Amygdala (tissue), 56 donors: ENCODE results near the gene CCDC61.
A peak's percentile ranks its signal among the peaks of the same experiment; 100 is the strongest.

Experiments
- DNase-seq, 56 donors: peaks; one replicate each; lab custom pipeline; 2025; lab: John Stamatoyannopoulos, UW

CCDC61 gene

DNA sequence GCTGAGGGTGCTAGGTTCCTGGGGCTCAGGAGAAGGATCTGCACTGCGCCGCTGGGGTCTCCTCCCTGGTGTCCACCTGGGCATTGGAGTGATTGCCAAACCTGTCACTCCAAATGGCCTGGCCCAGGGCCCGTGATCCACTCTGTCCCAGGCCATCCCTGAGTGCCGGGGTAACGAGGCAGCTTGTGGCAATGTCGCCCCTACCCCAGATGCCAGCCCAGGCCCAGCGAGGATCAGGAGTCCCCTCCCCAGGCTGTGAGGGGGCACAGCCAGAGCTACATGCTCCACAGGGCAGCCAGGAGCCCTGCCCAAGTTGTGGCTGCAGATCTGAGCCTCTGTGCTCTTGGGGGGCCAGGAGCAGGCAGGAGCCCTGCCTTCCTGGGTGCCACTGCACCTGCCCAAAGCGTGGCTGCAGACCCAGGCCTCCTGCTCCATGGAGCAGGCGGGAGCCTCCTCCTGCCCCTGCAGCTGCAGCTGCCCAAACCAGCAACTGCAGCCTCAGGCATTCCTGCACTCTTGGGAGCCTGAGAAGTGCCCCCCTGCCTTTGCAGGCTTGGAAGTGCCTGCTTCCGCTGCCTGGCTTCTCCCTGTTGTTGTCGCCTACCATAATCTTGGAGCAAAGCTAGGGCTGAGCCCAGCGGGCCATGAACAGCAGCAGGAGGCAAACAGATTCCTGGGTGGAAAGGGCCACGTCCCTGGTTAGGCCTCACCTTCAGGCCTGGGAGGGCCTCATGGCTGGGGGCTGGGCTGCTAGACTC is 40.9 kb downstream of the CCDC61 start:
- DNase-seq, result no peak

DNA sequence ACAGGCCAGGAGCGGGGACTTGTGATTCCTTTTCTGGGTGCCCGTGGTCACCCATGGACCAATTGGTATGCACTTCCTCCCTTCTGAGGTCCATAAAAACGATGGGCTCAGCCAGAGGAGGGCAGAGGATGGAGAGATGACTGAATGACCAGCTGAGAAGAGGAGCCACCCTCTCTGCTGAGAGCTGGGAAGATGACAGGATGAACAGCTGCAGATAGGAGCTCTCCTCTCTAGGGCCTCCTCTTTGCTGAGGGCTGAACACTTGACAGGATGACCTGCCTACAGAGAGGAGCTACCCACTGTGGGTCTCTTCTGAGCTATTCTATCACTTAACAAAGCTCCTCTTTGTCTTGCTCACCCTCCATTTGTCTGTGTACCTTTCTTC is 41.5 kb downstream of the CCDC61 start:
- DNase-seq, result no peak

DNA sequence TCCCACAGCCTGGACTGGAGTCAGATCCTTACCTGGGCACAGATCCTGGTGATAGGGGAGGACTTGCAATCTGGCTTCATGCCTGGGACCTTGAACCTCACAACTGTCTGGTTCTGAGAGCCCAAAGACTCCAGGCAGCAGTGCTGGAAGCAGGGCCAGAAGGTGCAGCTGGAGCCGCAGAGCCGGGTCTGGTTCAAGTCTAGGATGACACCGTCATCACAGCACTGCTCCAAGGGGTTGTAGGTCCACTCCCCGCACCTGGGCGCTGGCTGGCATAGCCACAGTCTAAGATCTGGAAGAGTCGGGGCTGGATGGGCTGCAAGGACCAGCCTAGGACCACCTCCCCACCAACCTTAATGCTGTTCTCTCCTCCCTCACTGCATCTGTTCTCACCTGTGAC is 44.9 kb downstream of the CCDC61 start:
- DNase-seq, result no peak

DNA sequence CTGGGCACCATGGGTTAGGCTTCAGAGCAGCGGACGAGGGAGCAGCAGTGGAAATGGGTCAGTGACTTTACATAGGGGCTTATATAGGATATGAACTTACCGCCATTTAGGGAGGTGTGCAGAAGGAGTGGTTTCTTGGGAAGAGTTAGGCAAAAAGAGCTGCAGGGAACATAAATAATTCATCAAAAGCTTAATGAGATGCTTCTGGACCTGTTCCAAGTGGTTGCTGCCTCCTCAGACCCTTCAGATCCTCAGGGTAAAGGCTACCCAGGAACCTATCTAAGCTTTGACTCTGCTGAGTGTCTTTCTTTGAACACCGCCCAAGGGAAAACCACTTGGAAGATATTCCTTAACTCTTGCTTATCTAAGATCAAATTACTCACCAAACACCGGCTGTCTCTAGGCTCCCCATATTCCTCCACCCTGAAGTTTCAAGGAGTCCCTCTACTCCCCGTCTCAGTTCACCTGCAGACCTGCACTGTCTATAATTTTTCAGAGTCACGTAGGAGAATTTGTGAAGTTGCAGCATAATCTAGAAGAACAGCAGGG is 45.8 kb downstream of the CCDC61 start, which contains the start of gene IGFL4:
Gene IGFL4, minus strand, starts transcription at position 51 of the 549 bp plus-strand sequence. Its CDS starts 40 bp downstream, at position 11.
- DNase-seq, result no peak

DNA sequence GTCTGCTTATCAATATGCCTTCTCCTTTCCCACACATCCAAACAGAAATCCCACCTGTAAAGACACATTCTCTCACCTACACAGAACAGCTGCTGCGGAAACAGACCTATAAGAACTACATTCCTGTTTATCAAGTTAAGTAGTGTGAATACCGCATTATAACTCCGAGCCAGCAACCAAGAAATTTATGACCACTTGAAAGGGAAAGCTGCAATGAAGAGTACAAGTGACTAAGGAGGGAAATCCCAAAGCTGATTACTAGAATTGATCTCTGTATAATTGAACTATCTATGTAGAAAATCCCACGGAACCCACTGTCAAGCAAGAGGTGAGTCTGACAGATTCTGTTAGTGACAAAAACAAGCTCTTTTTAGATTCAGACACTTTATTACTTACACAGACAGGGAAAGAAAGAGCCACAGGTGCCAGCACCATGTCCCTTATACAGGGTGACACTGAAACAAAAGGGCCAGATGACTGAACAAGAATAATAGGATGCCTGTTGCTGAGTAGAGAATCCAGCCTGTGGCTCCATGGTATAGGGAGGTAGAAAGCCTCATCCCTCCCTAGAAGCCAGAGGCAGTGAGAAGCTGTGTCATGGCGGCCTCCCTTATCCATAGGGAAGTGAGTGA is 47.1 kb downstream of the CCDC61 start:
- DNase-seq, result no peak

DNA sequence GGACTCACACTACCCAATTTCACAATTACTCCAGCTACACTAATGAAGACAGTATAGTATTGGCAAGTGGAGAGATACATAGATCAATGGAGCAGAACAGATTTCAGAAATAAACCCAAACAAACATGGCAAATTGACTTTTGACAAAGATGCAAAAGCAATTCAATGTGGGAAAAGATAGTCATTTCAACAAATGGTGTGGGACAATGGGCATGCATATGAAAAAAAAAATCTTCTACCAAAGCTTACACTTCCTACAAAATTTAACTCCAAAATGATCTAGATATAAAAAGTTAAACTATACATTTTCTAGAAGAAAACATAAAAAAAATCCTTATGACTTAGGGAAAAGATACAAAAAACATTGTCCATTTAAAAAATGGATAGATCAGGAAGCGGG is 48.3 kb downstream of the CCDC61 start:
- DNase-seq, result no peak

DNA sequence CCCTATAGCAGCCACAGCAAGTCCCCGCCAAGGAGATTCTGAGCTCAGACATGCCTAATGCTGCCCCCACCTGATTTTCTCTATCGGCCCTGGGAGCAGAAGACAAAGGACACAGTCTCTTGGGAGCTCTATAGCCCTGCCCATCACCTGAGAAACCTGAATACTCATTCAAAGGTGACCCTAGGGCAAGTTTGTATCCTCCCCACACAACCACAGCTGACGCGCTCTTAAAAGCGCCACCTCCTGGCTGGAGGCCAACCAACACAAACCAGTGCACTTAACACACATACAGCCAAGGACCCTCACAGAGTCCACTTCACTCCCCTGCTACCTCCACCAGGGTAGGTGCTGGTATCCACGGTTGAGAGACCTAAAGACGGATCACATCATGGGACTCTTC is 54.3 kb downstream of the CCDC61 start:
- DNase-seq, result no peak

DNA sequence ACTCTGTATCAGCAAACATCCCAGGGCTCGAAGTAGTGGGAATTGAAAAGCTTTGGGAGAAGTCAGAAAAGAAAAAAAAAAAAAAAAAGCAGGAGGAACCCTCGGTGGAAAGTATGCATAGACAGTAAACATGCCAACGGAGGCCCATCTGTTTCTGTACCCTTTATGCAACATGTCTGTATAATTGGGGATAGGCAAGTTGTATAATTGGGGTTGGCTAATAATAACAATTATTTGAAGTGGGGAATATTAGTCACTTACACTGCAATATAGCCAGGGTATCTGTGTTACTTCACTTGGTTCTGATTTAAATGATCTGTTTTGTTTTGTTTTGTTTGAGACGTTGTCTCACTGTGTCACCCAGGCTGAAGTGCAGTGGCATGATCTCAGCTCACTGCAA is 57.6 kb downstream of the CCDC61 start:
- DNase-seq, result no peak

DNA sequence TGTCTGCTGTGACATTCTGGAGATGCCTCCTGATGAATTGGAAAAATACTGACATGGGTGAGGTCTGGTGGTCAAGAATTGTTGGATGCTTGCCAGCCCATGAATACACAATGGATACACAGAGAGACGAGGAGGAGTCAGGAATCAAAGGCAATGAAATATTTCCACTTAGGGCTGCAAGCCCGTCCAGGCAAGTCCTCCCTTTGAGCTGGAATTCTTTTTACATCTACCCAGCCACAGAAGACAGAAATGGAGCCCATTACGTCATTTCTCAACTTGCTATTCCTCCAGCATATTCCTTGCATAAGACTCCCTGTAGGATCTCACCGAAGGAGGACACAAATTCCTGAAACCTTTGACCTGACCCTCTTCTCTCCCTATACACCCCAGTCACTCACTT is 61.3 kb downstream of the CCDC61 start:
- DNase-seq, result no peak

DNA sequence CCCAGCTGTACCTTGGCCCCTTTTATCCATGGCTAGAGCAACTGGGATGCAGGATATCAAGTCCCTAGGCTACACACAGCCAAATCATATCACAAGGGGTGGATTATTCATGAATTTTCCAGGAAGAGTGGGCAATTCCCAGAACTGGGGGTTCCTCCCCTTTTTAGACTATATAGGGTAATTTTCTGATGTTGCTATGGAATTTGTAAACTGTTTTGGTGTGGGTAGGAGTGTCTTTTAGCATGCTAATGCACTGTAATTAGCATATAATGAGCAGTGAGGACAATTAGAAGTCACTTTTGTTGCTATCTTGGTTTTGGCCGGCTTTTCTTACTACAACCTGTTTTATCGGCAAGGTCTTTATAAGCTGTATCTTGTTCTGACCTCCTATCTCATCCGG is 63.5 kb downstream of the CCDC61 start:
- DNase-seq, result no peak

DNA sequence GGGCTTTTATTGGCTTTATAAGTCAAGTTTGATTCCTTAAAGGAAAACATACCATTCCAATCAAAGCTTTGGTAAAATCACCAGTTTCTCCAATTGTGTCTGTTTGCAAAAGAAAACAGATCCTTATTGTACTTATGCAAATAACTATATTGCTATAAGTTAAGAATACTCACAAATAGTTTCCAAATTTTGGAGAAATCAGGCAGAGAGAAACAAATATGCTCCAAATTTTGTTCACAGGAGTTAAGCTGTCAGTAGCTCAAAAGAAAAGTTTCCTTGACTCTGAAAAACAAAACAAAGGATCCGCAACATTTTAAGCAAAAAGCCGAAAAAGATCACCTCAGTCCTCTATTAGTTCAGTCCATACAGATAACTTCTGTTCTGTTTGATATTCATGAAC is 64.7 kb downstream of the CCDC61 start:
- DNase-seq, result no peak

DNA sequence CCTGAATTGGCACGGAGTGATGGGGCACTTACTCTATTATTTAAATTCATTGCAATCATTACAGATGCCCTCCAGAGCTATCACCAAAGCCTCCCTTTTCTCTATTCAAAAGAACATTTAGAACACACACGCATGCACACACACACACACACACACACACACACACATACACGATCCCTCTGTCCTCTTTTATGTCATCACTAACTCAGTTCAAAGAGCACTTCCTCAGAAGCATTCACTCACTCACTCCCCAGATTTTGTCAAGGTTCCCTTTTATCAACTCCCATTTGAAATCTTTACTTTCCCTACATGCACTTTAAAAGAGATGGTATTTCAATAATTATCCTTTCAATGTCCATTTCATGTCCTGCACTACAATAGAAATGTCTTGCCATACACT is 67.9 kb downstream of the CCDC61 start:
- no peak for DNase-seq

DNA sequence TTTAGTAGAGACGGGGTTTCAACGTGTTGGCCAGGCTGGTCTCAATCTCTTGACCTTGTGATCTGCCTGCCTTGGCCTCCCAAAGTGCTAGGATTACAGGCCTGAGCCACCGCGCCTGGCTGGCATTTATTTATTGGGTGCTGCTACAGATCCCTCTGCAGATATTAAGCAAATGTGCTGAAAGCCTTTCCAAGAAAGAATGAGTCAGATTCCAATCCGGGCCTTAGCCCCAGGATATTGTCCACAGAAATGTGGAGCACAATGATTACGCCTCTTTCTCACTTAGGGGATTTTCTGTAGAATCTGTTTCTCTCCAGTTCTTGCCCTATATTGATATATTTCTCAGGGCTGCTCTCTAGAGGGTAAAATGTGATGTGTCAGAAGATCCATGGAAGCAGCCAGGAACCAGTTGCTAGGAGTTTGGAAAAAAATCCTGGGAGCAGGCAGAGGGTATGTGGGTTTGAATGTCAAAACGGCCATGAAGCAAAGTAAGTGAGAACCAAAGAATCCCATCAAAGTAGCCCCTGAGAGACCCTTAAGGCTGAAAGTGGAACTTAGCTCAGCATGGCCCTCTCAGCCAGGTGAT is 70.3 kb downstream of the CCDC61 start:
- DNase-seq, result peak in 1 of 56 donors; percentile 1

DNA sequence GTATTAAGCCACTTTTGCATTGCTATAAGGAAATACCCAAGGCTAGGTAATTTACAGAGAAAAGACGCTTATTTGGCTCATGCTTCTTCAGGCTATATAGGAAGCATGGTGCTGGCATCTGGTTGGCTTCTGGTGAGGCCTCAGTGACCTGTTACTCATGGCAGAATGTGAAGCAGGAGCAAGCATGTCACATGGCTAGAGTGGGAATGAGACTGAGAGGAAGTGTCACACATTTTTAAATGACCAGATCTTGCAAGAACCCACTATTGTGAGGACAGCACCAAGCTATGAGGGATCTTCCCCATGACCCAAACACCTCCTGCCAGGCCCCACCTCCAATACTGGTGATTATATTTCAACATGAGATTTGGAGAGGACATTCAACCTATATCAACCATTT is 71.2 kb downstream of the CCDC61 start:
- DNase-seq, result no peak

DNA sequence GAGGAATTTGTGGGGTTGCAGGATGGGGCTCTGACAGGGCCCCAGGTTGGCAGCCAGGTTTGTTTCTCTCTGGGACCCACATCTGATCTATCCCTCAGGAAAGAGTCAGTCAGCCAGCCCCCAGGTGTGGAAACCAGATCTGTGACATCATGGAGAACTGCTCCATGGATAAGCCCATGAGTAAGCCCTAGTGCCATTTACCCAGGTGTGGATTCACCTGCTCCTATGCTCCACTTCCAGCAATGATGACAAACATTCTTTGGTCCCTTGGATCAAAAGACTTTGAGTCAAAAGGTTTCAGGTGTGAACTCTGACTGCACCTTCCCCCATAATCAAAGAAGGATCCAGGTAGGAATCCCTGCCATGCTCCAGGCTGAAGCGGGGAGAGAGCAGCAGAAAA is 72.4 kb downstream of the CCDC61 start:
- no peak for DNase-seq
